C4-2B (cell line): ENCODE data around the gene NOS3.
A peak's percentile ranks its signal among the peaks of the same experiment; 100 is the strongest.

ENCODE experiments used
- H3K27ac ChIP-seq: fragments of 450-650 bp; 2 replicates; pipeline ENCODE4 v1.5.1; 2017
- ZFX ChIP-seq: fragments of 450-650 bp; IDR thresholded peaks from 2 replicates; pipeline ENCODE4 v1.6.1; 2017
- TF ChIP-seq, protein P1 (sequence below): fragments of 450-650 bp; conservative IDR thresholded peaks from 2 replicates; pipeline ENCODE4 v1.5.1; 2017; ENCODE audit warnings: mild to moderate bottlenecking

Gene NOS3

DNA sequence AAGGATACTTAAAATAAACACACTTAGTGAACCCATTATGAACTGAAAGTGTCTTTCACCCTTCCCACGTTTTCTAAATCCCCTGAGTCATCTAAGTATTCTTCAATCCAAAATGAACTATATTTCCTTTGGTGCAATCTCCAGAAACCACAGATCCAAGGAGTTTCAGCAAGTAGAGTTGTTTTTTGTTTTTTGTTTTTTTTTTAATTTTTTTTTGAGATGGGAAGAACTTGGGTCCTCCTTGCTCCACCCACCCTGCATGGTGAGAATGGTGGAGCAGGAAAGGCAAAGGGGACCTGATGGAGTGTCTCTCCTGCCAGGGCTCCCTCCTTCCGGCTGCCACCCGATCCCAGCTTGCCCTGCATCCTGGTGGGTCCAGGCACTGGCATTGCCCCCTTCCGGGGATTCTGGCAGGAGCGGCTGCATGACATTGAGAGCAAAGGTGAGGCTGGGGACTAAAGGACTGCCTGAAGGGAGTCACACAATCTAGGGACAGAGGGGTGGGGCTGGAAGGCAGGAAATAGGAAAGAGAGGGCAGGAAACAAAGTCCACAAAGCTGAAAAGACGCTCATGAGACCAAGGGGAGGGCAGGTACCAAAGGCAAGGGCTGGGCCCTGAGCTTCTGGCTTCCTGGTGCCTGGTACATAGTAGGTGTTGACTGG lies 21.3 kb downstream of the NOS3 start:
- TF ChIP-seq ZFX: no peak
- TF ChIP-seq, protein P1, sequence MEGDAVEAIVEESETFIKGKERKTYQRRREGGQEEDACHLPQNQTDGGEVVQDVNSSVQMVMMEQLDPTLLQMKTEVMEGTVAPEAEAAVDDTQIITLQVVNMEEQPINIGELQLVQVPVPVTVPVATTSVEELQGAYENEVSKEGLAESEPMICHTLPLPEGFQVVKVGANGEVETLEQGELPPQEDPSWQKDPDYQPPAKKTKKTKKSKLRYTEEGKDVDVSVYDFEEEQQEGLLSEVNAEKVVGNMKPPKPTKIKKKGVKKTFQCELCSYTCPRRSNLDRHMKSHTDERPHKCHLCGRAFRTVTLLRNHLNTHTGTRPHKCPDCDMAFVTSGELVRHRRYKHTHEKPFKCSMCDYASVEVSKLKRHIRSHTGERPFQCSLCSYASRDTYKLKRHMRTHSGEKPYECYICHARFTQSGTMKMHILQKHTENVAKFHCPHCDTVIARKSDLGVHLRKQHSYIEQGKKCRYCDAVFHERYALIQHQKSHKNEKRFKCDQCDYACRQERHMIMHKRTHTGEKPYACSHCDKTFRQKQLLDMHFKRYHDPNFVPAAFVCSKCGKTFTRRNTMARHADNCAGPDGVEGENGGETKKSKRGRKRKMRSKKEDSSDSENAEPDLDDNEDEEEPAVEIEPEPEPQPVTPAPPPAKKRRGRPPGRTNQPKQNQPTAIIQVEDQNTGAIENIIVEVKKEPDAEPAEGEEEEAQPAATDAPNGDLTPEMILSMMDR: no peak
- H3K27ac ChIP-seq: no peak overlapping the region

DNA sequence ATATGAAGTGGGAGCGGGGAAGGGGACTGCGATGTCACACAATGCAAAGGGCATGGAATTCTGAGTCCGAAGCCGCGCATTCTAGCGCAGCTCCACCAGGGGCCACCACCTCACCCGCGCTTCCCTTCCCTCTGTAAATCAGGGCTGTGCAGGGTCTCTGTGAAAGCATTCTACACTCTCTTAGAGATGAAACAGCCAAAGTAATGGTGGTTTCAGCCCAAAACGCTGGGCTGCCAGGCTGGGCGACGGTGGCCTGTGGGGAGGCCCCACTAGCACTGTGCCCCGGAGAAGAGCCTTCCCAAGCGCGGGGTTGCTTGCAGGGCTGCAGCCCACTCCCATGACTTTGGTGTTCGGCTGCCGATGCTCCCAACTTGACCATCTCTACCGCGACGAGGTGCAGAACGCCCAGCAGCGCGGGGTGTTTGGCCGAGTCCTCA lies 22.1 kb downstream of the NOS3 start:
- TF ChIP-seq ZFX: no peak
- TF ChIP-seq, protein P1: peak; percentile 61
- H3K27ac ChIP-seq: no peak overlapping the region

DNA sequence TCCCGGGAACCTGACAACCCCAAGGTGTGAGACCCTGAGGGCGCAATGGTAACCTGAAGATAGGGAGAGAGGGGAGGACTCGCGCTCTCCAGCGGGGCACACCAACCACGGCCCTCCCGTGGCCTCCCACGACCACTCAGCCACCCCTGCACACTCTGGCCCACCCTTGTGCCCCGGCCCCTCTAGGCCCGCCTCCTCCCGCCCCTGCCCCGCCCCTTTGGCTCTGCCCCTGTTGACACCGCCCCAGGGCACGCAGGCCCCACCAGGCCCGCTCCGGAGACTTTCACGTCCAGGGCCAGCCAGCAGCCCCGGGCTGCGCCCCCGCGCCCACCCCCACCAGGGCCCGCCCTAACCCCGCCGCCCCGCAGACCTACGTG lies 22.5 kb downstream of the NOS3 start:
- TF ChIP-seq, protein P1: no peak
- no peak for TF ChIP-seq ZFX
- no peak overlapping the region for H3K27ac ChIP-seq

DNA sequence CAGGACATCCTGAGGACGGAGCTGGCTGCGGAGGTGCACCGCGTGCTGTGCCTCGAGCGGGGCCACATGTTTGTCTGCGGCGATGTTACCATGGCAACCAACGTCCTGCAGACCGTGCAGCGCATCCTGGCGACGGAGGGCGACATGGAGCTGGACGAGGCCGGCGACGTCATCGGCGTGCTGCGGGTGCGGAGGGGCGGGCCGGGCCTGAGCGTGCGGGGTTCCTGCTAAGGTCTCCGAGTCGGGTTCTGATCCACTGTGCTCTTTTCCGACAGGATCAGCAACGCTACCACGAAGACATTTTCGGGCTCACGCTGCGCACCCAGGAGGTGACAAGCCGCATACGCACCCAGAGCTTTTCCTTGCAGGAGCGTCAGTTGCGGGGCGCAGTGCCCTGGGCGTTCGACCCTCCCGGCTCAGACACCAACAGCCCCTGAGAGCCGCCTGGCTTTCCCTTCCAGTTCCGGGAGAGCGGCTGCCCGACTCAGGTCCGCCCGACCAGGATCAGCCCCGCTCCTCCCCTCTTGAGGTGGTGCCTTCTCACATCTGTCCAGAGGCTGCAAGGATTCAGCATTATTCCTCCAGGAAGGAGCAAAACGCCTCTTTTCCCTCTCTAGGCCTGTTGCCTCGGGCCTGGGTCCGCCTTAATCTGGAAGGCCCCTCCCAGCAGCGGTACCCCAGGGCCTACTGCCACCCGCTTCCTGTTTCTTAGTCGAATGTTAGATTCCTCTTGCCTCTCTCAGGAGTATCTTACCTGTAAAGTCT lies 23.1 kb downstream of the NOS3 start:
- H3K27ac ChIP-seq: no peak overlapping the region
- no peak for TF ChIP-seq ZFX
- TF ChIP-seq, protein P1: no peak

DNA sequence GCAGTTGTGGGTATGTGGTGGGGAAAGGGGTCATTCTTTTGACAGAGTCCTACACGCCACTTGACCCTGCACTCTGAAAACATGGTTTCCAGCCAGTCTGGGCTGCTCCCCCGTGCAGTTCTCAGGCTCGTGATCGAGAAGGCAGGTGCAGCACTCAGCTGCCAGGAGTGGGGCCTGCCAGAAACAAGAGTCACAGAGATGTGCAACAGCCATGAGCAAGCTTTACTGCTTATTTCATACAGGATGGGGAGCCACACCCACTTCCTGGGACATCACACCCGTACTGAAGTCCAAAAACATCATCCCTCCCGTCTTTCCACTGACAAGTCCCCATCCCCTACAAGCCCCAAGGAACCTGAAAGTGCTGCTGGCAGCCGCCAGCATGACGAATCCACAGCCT lies 24.1 kb downstream of the NOS3 start:
- H3K27ac ChIP-seq: no peak overlapping the region
- TF ChIP-seq, protein P1: no peak
- TF ChIP-seq ZFX: no peak

DNA sequence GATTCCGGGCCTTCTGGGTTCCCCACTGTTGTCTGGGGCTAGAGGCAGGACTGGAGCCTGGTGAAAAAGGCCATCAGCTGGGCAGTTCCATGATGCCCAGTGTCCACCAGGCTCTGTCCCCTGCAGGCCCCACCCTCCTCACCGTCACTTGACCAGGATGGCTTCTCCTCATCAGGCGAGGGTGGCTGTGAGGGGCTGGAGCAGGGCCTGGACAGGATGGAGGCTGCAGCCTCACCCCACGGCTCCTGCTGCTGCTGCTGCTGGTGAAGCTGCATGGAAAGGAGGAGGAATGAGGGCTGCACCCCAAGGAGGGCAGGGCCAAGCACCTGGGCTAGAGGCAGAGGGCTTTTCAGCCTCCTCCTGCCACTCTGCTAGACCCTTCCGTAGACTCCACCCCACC lies 25.1 kb downstream of the NOS3 start:
- TF ChIP-seq, protein P1: no peak
- TF ChIP-seq ZFX: no peak
- no peak overlapping the region for H3K27ac ChIP-seq

DNA sequence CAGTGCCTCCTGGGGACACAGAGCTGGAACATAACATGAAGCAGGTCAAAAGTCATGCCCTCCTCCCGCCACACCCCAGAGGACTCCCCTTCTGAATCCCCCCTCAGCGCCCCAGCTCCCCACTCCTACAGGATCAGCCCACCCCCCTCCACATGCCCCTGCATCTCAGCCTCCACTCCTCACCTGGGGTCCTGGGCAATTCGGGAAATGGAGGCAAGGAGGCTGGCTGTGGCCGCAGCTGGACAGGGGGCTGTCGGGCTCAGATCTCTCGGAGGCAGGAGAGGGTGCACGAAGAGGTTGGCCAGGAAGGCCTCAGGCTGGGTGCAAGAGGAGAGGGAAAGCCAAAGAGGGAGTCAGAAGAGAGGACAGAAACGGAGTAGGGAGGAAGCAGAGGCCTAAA lies 25.7 kb downstream of the NOS3 start:
- no peak overlapping the region; the same call in 1 of the 2 replicates for H3K27ac ChIP-seq
- TF ChIP-seq, protein P1: no peak
- TF ChIP-seq ZFX: no peak
